ENCODE measurements around the gene PDCD1. TPM values are rescaled to one million over a fixed set of nuclear protein-coding genes. Genes with fewer than 3 reads are reported as not detected.
A peak's percentile ranks its signal among the peaks of the same experiment; 100 is the strongest.

Gene PDCD1
- total RNA-seq, 1 donor, result not detected

GRCh38 chr2:241894056-241894641 lies 35.5 kb upstream of the PDCD1 start:
- no peak for TF ChIP-seq CTCF (IDR thresholded peaks at IDR 0.05; ENCODE audit: insufficient read depth, low read depth, low read length)
- no peak overlapping the region for H3K4me3 ChIP-seq (ENCODE audit: low read depth, low read length)
- DNase-seq (ENCODE audit: low read depth), result no peak

GRCh38 chr2:241893265-241893664 lies 34.6 kb upstream of the PDCD1 start:
- no peak for DNase-seq (ENCODE audit: low read depth)
- no peak overlapping the region for H3K4me3 ChIP-seq (ENCODE audit: low read depth, low read length)
- no peak for TF ChIP-seq CTCF (IDR thresholded peaks at IDR 0.05; ENCODE audit: insufficient read depth, low read depth, low read length)

- peak; percentile 93 for DNase-seq (ENCODE audit: low read depth)
- no peak overlapping the region for H3K4me3 ChIP-seq (ENCODE audit: low read depth, low read length)
- no peak for TF ChIP-seq CTCF (IDR thresholded peaks at IDR 0.05; ENCODE audit: insufficient read depth, low read depth, low read length)
These were observed 33.8 kb upstream of the PDCD1 start for GRCh38 chr2:241892299-241893137.

- H3K4me3 ChIP-seq (ENCODE audit: low read depth, low read length), result no peak overlapping the region
- peak; percentile 47 for DNase-seq (ENCODE audit: low read depth)
- no peak for TF ChIP-seq CTCF (IDR thresholded peaks at IDR 0.05; ENCODE audit: insufficient read depth, low read depth, low read length)
These were observed 33.2 kb upstream of the PDCD1 start for GRCh38 chr2:241891988-241892298.

- no peak overlapping the region for H3K4me3 ChIP-seq (ENCODE audit: low read depth, low read length)
- no peak for TF ChIP-seq CTCF (IDR thresholded peaks at IDR 0.05; ENCODE audit: insufficient read depth, low read depth, low read length)
- no peak for DNase-seq (ENCODE audit: low read depth)
These were observed 32.8 kb upstream of the PDCD1 start for GRCh38 chr2:241891315-241891987.

- TF ChIP-seq CTCF (IDR thresholded peaks at IDR 0.05; ENCODE audit: insufficient read depth, low read depth, low read length), result no peak
- DNase-seq (ENCODE audit: low read depth), result no peak
- no peak overlapping the region for H3K4me3 ChIP-seq (ENCODE audit: low read depth, low read length)
These were observed 32.0 kb upstream of the PDCD1 start for GRCh38 chr2:241890524-241891235.
